K562 (cell line): Measurements from ENCODE around the gene PARD6A. TPM values are rescaled to one million over a fixed set of nuclear protein-coding genes. Genes with fewer than 3 reads are reported as not detected.
A peak's percentile ranks its signal among the peaks of the same experiment; 100 is the strongest.

ENCODE experiments used
- ATAC-seq: fragments of 200-7000 bp; cut with Tn5 transposase; 3 replicates; pipeline ENCODE4 v1.9.1; 2020; ENCODE audit warnings: moderate library complexity
- BruUV-seq: library from RNA; stranded (reverse); fragments of 400-500 nt; replicated peaks from 2 replicates; lab custom pipeline; 2021; lab: Mats Ljungman, UMichigan
- CTCF ChIA-PET: fragments of 300-600 bp; formaldehyde crosslinking; extraction: SDS; loops from one replicate; lab custom pipeline; 2021; ENCODE audit warnings: low intra/inter-chr PET ratio; lab: Yijun Ruan, JAX
- POLR2A ChIA-PET: fragments of 300-600, 350-650 bp; sonication (Branson Sonifier 250); formaldehyde crosslinking; extraction: SDS; loops from one replicate; lab custom pipeline; 2021; ENCODE audit warnings: antibody characterized with exemption, inconsistent platforms; lab: Yijun Ruan, JAX
- DNase-seq, 4 experiments: peaks; one replicate each; pipeline versions ENCODE4 v3.0.0 to v3.0.0-alpha.2; 2011 to 2018; ENCODE audit warnings: low spot score in 3 of 4, mixed read lengths in 3 of 4; ENCODE audit errors: extremely low read depth in 1 of 4
- FAIRE-seq: peaks from 2 replicates; lab custom pipeline; 2011; peaks lifted over from hg19 to GRCh38; lab: Jason Lieb, UNC
- H2AFZ ChIP-seq: 2 replicates; pipeline ENCODE4 v1.6.0; 2011; ENCODE audit warnings: low read depth, low read length, control low read depth, inconsistent platforms
- H3K27ac ChIP-seq: fragments of 200-600 bp; 3 replicates; pipeline ENCODE4 v1.8.0; 2011; ENCODE audit warnings: low read depth, mild to moderate bottlenecking, control low read depth, inconsistent platforms, low read length, moderate library complexity, mixed read lengths; ENCODE audit errors: extremely low read depth
- H3K27me3 ChIP-seq, 2 experiments: fragments of 300-600 bp in 1 of 2; 2 replicates in 1 of 2; 3 replicates in 1 of 2; pipeline versions ENCODE4 v1.6.0 to v1.8.0; 2011; ENCODE audit warnings: inconsistent platforms in 2 of 2, low read length in 2 of 2, mild to moderate bottlenecking in 1 of 2, mixed read lengths in 1 of 2, moderate library complexity in 1 of 2; ENCODE audit not compliant: control insufficient read depth in 2 of 2, insufficient read depth in 2 of 2
- H3K36me3 ChIP-seq: fragments of 300-600 bp; 3 replicates; pipeline ENCODE4 v1.8.0; 2011; ENCODE audit warnings: mild to moderate bottlenecking, low read length, inconsistent platforms; ENCODE audit not compliant: control insufficient read depth, insufficient read depth
- H3K4me1 ChIP-seq, 2 experiments: fragments of 200-600 bp in 1 of 2; replicated peaks in 1 of 2; 2 replicates in 1 of 2; 3 replicates in 1 of 2; pipeline versions ENCODE4 v1.5.1 to v1.8.0; 2011; ENCODE audit warnings: inconsistent platforms in 2 of 2, low read length in 2 of 2, mild to moderate bottlenecking in 1 of 2, mixed read lengths in 1 of 2, moderate library complexity in 1 of 2; ENCODE audit not compliant: control insufficient read depth in 2 of 2, insufficient read depth in 2 of 2
- H3K4me2 ChIP-seq: 2 replicates; pipeline ENCODE4 v1.6.1; 2011; ENCODE audit warnings: low read length, control low read depth, inconsistent platforms, mixed read lengths; ENCODE audit not compliant: insufficient read depth
- H3K4me3 ChIP-seq: fragments of 200-600 bp; sonication (generic), shearing (Covaris generic); 2 replicates; pipeline ENCODE4 v1.5.1; 2016; ENCODE audit warnings: control low read depth, inconsistent platforms
- H3K79me2 ChIP-seq: fragments of 200-600 bp; 3 replicates; pipeline ENCODE4 v1.8.0; 2011; ENCODE audit warnings: low read length, inconsistent platforms; ENCODE audit not compliant: control insufficient read depth, insufficient read depth
- H3K9ac ChIP-seq, 2 experiments: 2 replicates each; pipeline versions ENCODE4 v1.6.0 to v1.6.1; 2011; ENCODE audit warnings: low read depth in 2 of 2, low read length in 2 of 2, control low read depth in 1 of 2, inconsistent platforms in 1 of 2, mild to moderate bottlenecking in 1 of 2, mixed read lengths in 1 of 2; ENCODE audit not compliant: insufficient read depth in 1 of 2
- H3K9me1 ChIP-seq: one replicate; pipeline ENCODE4 v1.6.0; 2011; ENCODE audit warnings: inconsistent platforms, mild to moderate bottlenecking, low read length, moderate library complexity; ENCODE audit not compliant: control insufficient read depth, insufficient read depth
- H3K9me3 ChIP-seq: replicated peaks from 2 replicates; pipeline ENCODE4 v1.5.1; 2011; ENCODE audit warnings: low read depth, low read length, inconsistent platforms; ENCODE audit not compliant: control insufficient read depth, insufficient read depth
- H4K20me1 ChIP-seq: replicated peaks from 2 replicates; pipeline ENCODE4 v1.6.1; 2011; ENCODE audit warnings: low read length, inconsistent platforms, mixed read lengths; ENCODE audit not compliant: control insufficient read depth, insufficient read depth
- BMI1 ChIP-seq: fragments of 150-350 bp; IDR thresholded peaks from 2 replicates; pipeline ENCODE4 v1.6.1; 2014; ENCODE audit warnings: low read length
- CEBPB ChIP-seq: fragments of 450-650 bp; IDR thresholded peaks from 2 replicates; pipeline ENCODE4 v1.6.1; 2016; ENCODE audit warnings: missing genetic modification characterization, missing compliant biosample characterization
- CHD1 ChIP-seq: fragments of 200-600 bp; sonication (generic); IDR thresholded peaks from one replicate; pipeline ENCODE4 v1.6.1; 2012; ENCODE audit warnings: mild to moderate bottlenecking, moderate library complexity, low read length, inconsistent platforms
- RBFOX2 ChIP-seq: fragments of 200-400 bp; formaldehyde crosslinking; IDR thresholded peaks from 2 replicates; pipeline ENCODE4 v1.6.1; 2017; ENCODE audit warnings: low read depth, mild to moderate bottlenecking, low read length, moderate library complexity
- ZNF239 ChIP-seq: fragments of 250-450 bp; sonication (Bioruptor Pico); IDR thresholded peaks from 2 replicates; pipeline ENCODE4 v1.4.0; 2020; ENCODE audit warnings: mild to moderate bottlenecking
- WGBS: fragments of 100-300 bp; shearing (Covaris generic); methylation state at CpG from one replicate; pipeline ENCODE4 v1.1.6; 2016; ENCODE audit warnings: low coverage, mixed read lengths; ENCODE audit not compliant: insufficient coverage; ENCODE audit errors: missing lambda C conversion rate; 5-methylcytosine and 5-hydroxymethylcytosine counted together
- in situ Hi-C: fragments of 300-500 bp; cut with MboI; formaldehyde crosslinking; loops from 4 replicates; pipeline ENCODE4 v1.15.0; 2018; ENCODE audit warnings: inconsistent platforms, mixed read lengths
- intact Hi-C: fragments of 100-400 bp; cut with micrococcal nuclease; formaldehyde crosslinking; loops from 2 replicates; pipeline ENCODE4 v1.14.2; 2022
- polyA plus RNA-seq, 8 experiments: library from polyadenylated mRNA; depleted of rRNA in 4 of 8; stranded (reverse) in 5 of 8; unstranded in 3 of 8; fragments of >200 nt; fragmentation: Nextera tagmentation in 2 of 8; fragmentation: Illumina TruSeq in 1 of 8; extraction: Ambion mirVana in 2 of 8; extraction: Trizol in 1 of 8; gene quantifications; 2 replicates each; pipeline versions ENCODE4 v1.2.1 to v1.2.3, GENCODE V29; 2011 to 2014; ENCODE audit warnings: inconsistent platforms in 1 of 8, missing spikeins in 1 of 8
- total RNA-seq, 7 experiments: library from RNA; depleted of rRNA in 6 of 7; stranded (reverse); fragments of >200 nt in 6 of 7; fragmentation: Illumina TruSeq in 2 of 7; extraction: Trizol in 2 of 7; gene quantifications; 2 replicates each; pipeline versions ENCODE4 v1.2.1 to v1.2.3, GENCODE V29; 2011 to 2021; ENCODE audit warnings: low replicate concordance in 1 of 7
- TF ChIP-seq, protein P1 (sequence below): sonication (generic); formaldehyde crosslinking; IDR thresholded peaks from 2 replicates; pipeline ENCODE4 v1.8.0; 2022; ENCODE audit warnings: mild to moderate bottlenecking, missing genetic modification reagents

Gene PARD6A
- total and polyA plus RNA-seq, 9 of the 15 experiments (the other 6 are each of a cell fraction or from before 2014, with no cell fraction given): 0.04 to 2.0 (median 0.44) TPM

DNA sequence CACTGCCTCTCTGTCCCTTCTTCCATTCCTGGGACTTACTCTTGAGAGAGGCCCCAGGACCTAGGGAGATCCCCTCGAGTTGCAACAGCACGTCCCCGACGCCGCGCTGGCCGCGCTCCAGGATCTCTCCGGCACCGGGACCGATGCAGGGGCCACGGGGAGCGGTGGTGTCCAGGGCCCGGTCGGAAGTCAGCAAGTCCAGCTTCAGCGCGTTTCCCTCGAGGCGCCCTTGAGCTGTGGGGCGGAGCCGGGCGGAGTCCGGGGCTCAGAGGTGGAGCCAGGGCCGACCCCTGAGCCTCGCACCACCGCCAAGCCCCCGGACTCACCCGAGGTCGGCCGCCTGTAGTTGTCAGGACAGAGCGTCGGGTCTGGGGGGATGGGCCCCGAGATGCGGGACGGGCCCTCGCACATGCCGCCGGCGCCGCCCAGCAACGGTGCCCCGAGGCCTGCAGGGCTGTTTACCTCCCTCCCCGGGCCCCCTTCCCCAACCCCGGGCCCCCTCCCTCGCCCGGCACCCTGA, 5.3 kb downstream of the PARD6A start:
- H4K20me1 ChIP-seq: peaks cover 2% of the 10 kb centered on the region; the same call in 1 of the 2 replicates
- peak; percentile 56 for ATAC-seq
- in situ Hi-C loops (loop anchor here (5.0 kb wide), 1 partner anchor 261 kb away; no protein-coding TSS in a partner anchor), intact Hi-C loops (loop anchor here (2.0 kb wide), 1 partner anchor 103 kb away; the partner anchor contains the start of gene CTCF)
- peaks cover 3% of the 10 kb centered on the region; the same call in 1 of the 3 replicates for H3K79me2 ChIP-seq
- H3K27me3 ChIP-seq: no peaks in the 10 kb centered on the region
- peak overlapping the region; percentile 99 for H2AFZ ChIP-seq
- peak overlapping the region; percentile 59; the same call in 1 of the 3 replicates for H3K27ac ChIP-seq
- DNase-seq: peak; percentile 61 to 80 (median 70)
- FAIRE-seq: no peak
- ChIA-PET CTCF (interaction anchor here (0.6 kb wide), 1 partner anchor 184 kb away, joined by 6 read pairs; no protein-coding TSS in a partner anchor), POLR2A (interaction anchor here (0.6 to 1.5 kb wide), 3 partner anchors 17 to 140 kb away, joined by 3 to 6 read pairs (median 3); no protein-coding TSS in a partner anchor)
- no peaks in the 10 kb centered on the region for H3K9me1 ChIP-seq
- 1% methylated on average over 18 of the region's 46 CpGs for WGBS
- peaks cover 7% of the 10 kb centered on the region; the same call in 2 of the 3 replicates for H3K36me3 ChIP-seq
- H3K4me1 ChIP-seq: peaks cover 14 to 53% of the 10 kb centered on the region in 2 experiments
- H3K4me3 ChIP-seq: peak overlapping the region; percentile 78
- peak overlapping the region; percentile 63 to 95 for H3K9ac ChIP-seq
- no peaks in the 10 kb centered on the region for H3K9me3 ChIP-seq
- peak overlapping the region; percentile 74 for H3K4me2 ChIP-seq
- BruUV-seq: no TSS peak
- TF ChIP-seq BMI1 (no peak), RBFOX2 (peak; percentile 39; the same call in 1 of the 2 replicates), CHD1 (peak; percentile 22), ZNF239 (no peak), CEBPB (0 out of 2 replicates have a peak, but pooled peaks have one; percentile 12)
- TF ChIP-seq, protein P1, sequence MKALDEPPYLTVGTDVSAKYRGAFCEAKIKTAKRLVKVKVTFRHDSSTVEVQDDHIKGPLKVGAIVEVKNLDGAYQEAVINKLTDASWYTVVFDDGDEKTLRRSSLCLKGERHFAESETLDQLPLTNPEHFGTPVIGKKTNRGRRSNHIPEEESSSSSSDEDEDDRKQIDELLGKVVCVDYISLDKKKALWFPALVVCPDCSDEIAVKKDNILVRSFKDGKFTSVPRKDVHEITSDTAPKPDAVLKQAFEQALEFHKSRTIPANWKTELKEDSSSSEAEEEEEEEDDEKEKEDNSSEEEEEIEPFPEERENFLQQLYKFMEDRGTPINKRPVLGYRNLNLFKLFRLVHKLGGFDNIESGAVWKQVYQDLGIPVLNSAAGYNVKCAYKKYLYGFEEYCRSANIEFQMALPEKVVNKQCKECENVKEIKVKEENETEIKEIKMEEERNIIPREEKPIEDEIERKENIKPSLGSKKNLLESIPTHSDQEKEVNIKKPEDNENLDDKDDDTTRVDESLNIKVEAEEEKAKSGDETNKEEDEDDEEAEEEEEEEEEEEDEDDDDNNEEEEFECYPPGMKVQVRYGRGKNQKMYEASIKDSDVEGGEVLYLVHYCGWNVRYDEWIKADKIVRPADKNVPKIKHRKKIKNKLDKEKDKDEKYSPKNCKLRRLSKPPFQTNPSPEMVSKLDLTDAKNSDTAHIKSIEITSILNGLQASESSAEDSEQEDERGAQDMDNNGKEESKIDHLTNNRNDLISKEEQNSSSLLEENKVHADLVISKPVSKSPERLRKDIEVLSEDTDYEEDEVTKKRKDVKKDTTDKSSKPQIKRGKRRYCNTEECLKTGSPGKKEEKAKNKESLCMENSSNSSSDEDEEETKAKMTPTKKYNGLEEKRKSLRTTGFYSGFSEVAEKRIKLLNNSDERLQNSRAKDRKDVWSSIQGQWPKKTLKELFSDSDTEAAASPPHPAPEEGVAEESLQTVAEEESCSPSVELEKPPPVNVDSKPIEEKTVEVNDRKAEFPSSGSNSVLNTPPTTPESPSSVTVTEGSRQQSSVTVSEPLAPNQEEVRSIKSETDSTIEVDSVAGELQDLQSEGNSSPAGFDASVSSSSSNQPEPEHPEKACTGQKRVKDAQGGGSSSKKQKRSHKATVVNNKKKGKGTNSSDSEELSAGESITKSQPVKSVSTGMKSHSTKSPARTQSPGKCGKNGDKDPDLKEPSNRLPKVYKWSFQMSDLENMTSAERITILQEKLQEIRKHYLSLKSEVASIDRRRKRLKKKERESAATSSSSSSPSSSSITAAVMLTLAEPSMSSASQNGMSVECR (CRISPR knock-in tag): 0 out of 2 replicates have a peak, but pooled peaks have one; percentile 37
